Testis (tissue), 3 donors: Measurements from ENCODE around the gene MLN. TPM values are rescaled to one million over a fixed set of nuclear protein-coding genes. Genes with fewer than 3 reads are reported as not detected.

ENCODE experiments used
- DNase-seq: peaks from one replicate; pipeline ENCODE4 v3.0.0-alpha.2; 2019
- H3K27ac ChIP-seq, 2 donors: fragments of 200-600 bp; sonication (generic); one replicate each; pipeline ENCODE4 v1.5.1; 2019
- H3K27me3 ChIP-seq: fragments of 200-600 bp; sonication (generic); one replicate; pipeline ENCODE4 v1.5.1; 2019
- H3K36me3 ChIP-seq: fragments of 200-600 bp; sonication (generic); one replicate; pipeline ENCODE4 v1.5.1; 2017; ENCODE audit warnings: low read depth; ENCODE audit errors: missing control alignments
- H3K4me1 ChIP-seq: fragments of 200-600 bp; sonication (generic); one replicate; pipeline ENCODE4 v1.5.1; 2019
- H3K4me3 ChIP-seq, 2 donors: fragments of 200-600 bp; sonication (generic); one replicate each; pipeline ENCODE4 v1.5.1; 2017 to 2019
- H3K9me3 ChIP-seq: fragments of 200-600 bp; sonication (generic); one replicate; pipeline ENCODE4 v1.5.1; 2017
- POLR2A ChIP-seq: fragments of 450-650 bp; IDR thresholded peaks from one replicate; pipeline ENCODE4 v1.6.1; 2017; ENCODE audit warnings: antibody characterized with exemption, mild to moderate bottlenecking, moderate library complexity
- WGBS, 2 donors: methylation state at CpG; one replicate each; pipeline ENCODE4 v1.1.5; 2018; 5-methylcytosine and 5-hydroxymethylcytosine counted together
- intact Hi-C: fragments of 100-400 bp; cut with DNase I; formaldehyde crosslinking; loops from one replicate; pipeline ENCODE4 v1.15.1; 2023; ENCODE audit warnings: low total_unique reads
- polyA plus RNA-seq: library from polyadenylated mRNA; stranded (reverse); fragments of 350-450 nt; fragmentation: Illumina TruSeq; extraction: RNeasy Lipid Tissue Mini Kit (QIAGEN cat#74804); gene quantifications from one replicate; pipeline ENCODE4 v1.2.3, GENCODE V29; 2014; ENCODE audit warnings: low read depth, low replicate concordance; ENCODE audit not compliant: insufficient read depth
- total RNA-seq, 2 donors: library from RNA; depleted of rRNA; stranded (reverse); fragments of >200 nt; gene quantifications; one replicate each; pipeline ENCODE4 v1.2.3, GENCODE V29; 2016
- TF ChIP-seq, protein P1 (sequence below), 3 experiments: fragments of 450-650 bp in 2 of 3; fragments of 200-600 bp in 1 of 3; sonication (generic) in 1 of 3; IDR thresholded peaks; one replicate each; pipeline ENCODE4 v1.5.1; 2016 to 2019; ENCODE audit warnings: antibody characterized with exemption in 3 of 3, mild to moderate bottlenecking in 2 of 3, moderate library complexity in 1 of 3

Gene MLN
- total and polyA plus RNA-seq, 3 donors from 2014 or later: not detected

DNA sequence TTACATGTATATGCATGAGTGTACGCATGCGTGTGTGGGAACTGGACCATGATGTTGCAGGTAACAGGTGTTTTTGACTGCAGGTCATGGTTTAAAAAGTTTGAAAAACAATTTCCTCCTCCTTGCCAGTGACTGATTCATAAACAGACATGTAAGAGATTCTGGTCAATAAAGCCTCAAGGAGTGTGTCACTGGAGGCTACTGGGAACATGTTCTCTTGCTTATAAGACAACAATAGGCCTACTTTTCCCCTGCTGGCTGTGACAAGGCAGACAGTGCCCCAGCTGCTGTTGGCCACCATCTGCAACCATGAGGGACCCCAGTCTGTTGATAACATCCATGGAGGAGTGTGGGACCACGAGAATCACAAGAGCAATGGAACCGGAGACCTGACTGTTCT is 27.6 kb downstream of the MLN start:
- Histone ChIP-seq H3K36me3 (peaks cover 4% of the 10 kb centered on the region), H3K9me3 (no peaks in the 10 kb centered on the region), H3K27me3 (no peaks in the 10 kb centered on the region), H3K27ac (no peak overlapping the region), H3K4me3 (no peak overlapping the region), H3K4me1 (peaks cover 15% of the 10 kb centered on the region)
- no peak for DNase-seq
- intact Hi-C loops: loop anchor here (10.0 kb wide), 1 partner anchor 249 kb away; no protein-coding TSS in a partner anchor
- 91% methylated on average over 2 to 4 of the region's 4 CpGs for WGBS, 2 donors
- TF ChIP-seq, protein P1, sequence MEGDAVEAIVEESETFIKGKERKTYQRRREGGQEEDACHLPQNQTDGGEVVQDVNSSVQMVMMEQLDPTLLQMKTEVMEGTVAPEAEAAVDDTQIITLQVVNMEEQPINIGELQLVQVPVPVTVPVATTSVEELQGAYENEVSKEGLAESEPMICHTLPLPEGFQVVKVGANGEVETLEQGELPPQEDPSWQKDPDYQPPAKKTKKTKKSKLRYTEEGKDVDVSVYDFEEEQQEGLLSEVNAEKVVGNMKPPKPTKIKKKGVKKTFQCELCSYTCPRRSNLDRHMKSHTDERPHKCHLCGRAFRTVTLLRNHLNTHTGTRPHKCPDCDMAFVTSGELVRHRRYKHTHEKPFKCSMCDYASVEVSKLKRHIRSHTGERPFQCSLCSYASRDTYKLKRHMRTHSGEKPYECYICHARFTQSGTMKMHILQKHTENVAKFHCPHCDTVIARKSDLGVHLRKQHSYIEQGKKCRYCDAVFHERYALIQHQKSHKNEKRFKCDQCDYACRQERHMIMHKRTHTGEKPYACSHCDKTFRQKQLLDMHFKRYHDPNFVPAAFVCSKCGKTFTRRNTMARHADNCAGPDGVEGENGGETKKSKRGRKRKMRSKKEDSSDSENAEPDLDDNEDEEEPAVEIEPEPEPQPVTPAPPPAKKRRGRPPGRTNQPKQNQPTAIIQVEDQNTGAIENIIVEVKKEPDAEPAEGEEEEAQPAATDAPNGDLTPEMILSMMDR (IDR thresholded peaks at IDR 0.05): no peak
- no peak for TF ChIP-seq POLR2A

DNA sequence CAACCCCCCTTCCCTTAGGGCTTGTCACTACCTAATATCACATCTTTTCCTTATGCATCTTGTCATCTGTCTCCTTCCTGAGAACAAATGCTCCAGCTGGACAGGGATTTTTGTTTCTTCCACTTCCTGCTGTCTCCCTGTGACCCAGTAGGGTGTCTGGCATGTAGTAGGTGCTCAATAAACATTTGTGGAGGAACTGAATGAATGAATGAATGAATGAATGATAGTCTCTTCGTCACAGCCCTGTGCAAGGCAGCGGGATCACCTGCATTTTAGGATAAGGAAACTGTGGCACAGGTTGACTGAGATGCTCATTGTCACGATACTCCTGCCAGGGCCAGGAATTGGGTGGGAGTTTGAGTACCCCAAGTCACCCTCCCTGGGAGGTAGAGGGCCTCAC is 29.0 kb downstream of the MLN start:
- Histone ChIP-seq H3K36me3 (peaks cover 4% of the 10 kb centered on the region), H3K4me3 (no peak overlapping the region)
- TF ChIP-seq, protein P1 (IDR thresholded peaks at IDR 0.05): no peak
- TF ChIP-seq POLR2A: no peak

DNA sequence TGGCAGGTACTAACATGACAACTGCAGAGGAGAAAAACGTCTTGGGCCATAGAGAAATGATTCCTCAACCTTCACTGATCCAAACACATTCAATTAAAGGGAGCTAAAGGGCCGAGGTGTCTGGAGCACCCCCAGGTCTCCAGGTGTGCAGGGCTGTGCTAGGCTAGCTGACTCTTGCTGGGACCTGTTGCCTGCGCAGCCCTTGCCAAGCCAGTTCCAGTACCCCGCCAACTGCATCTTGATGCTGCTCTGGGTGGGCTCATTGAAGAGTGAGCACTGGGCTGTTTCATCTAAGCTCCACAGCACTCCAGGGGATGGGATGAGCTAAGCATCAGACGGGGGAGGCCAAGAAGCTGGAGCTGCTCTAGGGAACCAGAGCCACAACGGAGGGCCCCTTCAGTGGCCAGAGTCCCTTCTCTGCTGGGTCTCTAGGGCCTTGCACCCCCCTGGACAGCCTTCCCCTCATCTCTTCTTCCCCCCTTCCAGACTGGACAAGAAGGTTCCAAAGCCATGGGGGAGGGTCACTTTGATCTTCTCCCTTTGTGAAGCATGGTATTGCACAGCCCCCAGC is 30.8 kb downstream of the MLN start:
- Histone ChIP-seq H3K9me3 (no peaks in the 10 kb centered on the region), H3K4me3 (no peak overlapping the region), H3K36me3 (peaks cover 4% of the 10 kb centered on the region), H3K27me3 (no peaks in the 10 kb centered on the region), H3K27ac (no peak overlapping the region), H3K4me1 (peaks cover 24% of the 10 kb centered on the region)
- intact Hi-C loops: loop anchor here (10.0 kb wide), 1 partner anchor 252 kb away; no protein-coding TSS in a partner anchor
- 53 to 76% methylated on average over 2 to 6 of the region's 6 CpGs for WGBS, 2 donors
- TF ChIP-seq, protein P1 (IDR thresholded peaks at IDR 0.05): no peak
- no peak for TF ChIP-seq POLR2A
- no peak for DNase-seq

More for the DNA sequence above, 29.0 kb downstream of the MLN start:
- WGBS, 2 donors: 95 to 97% methylated on average over 3 of the region's 3 CpGs
- no peaks in the 10 kb centered on the region for H3K27me3 ChIP-seq
- H3K9me3 ChIP-seq: no peaks in the 10 kb centered on the region
- intact Hi-C loops: loop anchor here (10.0 kb wide), 1 partner anchor 250 kb away; no protein-coding TSS in a partner anchor
- H3K4me1 ChIP-seq: peaks cover 24% of the 10 kb centered on the region
- no peak overlapping the region for H3K27ac ChIP-seq
- no peak for DNase-seq

DNA sequence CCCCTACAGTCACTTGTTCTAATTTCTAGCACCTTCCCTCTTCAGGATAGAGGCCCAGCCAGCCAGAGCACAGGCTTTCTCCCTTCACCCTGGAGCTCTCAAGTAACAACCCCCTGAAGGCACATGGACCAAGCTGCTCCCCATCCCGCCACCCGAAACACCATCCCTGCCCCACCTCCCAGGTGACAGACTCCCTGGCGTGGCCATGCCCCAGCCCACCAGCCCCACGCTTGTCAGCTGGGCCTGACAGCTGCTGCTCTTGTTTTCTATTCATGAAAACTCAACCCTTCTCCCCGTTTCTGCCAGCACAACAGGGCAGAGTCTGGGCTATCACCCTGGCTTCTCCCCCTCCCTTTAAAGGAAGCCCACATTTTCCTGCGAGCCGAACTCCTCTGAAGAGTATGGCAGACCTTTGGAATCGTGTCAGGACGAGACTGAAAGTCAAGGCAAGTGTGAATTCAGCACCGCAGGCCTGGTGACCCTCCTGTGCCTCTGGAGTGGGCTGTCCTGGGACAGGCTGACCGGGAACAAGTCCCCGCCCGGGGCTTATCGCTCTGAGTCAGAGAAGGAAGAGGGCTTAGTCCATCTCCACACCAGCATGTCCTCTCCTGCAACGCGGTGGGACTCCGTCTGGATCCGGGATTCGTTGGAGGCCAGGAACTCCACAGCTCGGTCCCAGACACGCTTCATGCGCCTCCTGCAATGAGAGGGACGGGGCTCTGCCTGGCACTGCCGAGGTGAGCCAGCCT is 31.5 kb downstream of the MLN start:
- no peaks in the 10 kb centered on the region for H3K27me3 ChIP-seq
- H3K36me3 ChIP-seq: peaks cover 4% of the 10 kb centered on the region
- H3K4me1 ChIP-seq: peaks cover 24% of the 10 kb centered on the region
- peak overlapping the region; percentile 66 to 77 for H3K27ac ChIP-seq
- intact Hi-C loops: loop anchor here (10.0 kb wide), 1 partner anchor 253 kb away; no protein-coding TSS in a partner anchor
- H3K9me3 ChIP-seq: no peaks in the 10 kb centered on the region
- TF ChIP-seq, protein P1 (IDR thresholded peaks at IDR 0.05): no peak
- peak overlapping the region in 1 of 2 donors; percentile 15 for H3K4me3 ChIP-seq
- 58 to 69% methylated on average over 22 to 24 of the region's 24 CpGs for WGBS, 2 donors
- DNase-seq: no peak
